SK-N-SH treated with all-trans-retinoic acid at 6 μM for 48 hours (cell line): Measurements from ENCODE around the gene EXOC3.

Experiments used
- ATAC-seq: fragments of 200-7000 bp; cut with Tn5 transposase; 3 replicates; pipeline ENCODE4 v1.9.1; 2020; ENCODE audit warnings: mild to moderate bottlenecking, moderate library complexity
- ARNTL ChIP-seq: fragments of 450-650 bp; formaldehyde crosslinking; IDR thresholded peaks from 2 replicates; pipeline ENCODE4 v1.5.0; 2020; ENCODE audit warnings: low read depth, mild to moderate bottlenecking, moderate library complexity, borderline replicate concordance
- BACH2 ChIP-seq: fragments of 250-450 bp; sonication (Bioruptor Pico); IDR thresholded peaks from 2 replicates; pipeline ENCODE4 v1.9.0; 2021; ENCODE audit warnings: mild to moderate bottlenecking, borderline replicate concordance
- CREB5 ChIP-seq: fragments of 250-450 bp; sonication (Bioruptor Pico); IDR thresholded peaks from 2 replicates; pipeline ENCODE4 v1.5.1; 2020; ENCODE audit warnings: low read depth, mild to moderate bottlenecking, moderate library complexity
- CSDC2 ChIP-seq: fragments of 250-450 bp; sonication (Bioruptor Pico); IDR thresholded peaks from 2 replicates; pipeline ENCODE4 v1.5.0; 2020; ENCODE audit warnings: mild to moderate bottlenecking, moderate library complexity
- CSRNP3 ChIP-seq: fragments of 250-450 bp; sonication (Bioruptor Pico); IDR thresholded peaks from 2 replicates; pipeline ENCODE4 v1.5.1; 2021; ENCODE audit warnings: mild to moderate bottlenecking, moderate library complexity
- ESRRG ChIP-seq: fragments of 250-450 bp; sonication (Bioruptor Pico); IDR thresholded peaks from 2 replicates; pipeline ENCODE4 v1.6.1; 2021; ENCODE audit warnings: mild to moderate bottlenecking
- GLIS3 ChIP-seq: fragments of 250-450 bp; sonication (Bioruptor Pico); IDR thresholded peaks from 2 replicates; pipeline ENCODE4 v1.5.0; 2020; ENCODE audit warnings: mild to moderate bottlenecking, moderate library complexity
- ISL1 ChIP-seq: fragments of 250-450 bp; sonication (Bioruptor Pico); IDR thresholded peaks from 2 replicates; pipeline ENCODE4 v2.1.2; 2022; ENCODE audit warnings: mild to moderate bottlenecking, moderate library complexity
- OSR1 ChIP-seq: fragments of 250-450 bp; sonication (Bioruptor Pico); IDR thresholded peaks from 2 replicates; pipeline ENCODE4 v1.8.0; 2022; ENCODE audit warnings: moderate library complexity, mild to moderate bottlenecking, inconsistent platforms
- PATZ1 ChIP-seq: fragments of 250-450 bp; sonication (Bioruptor Pico); IDR thresholded peaks from 2 replicates; pipeline ENCODE4 v1.8.0; 2020; ENCODE audit warnings: mild to moderate bottlenecking, moderate library complexity, borderline replicate concordance
- POU6F1 ChIP-seq: fragments of 250-450 bp; sonication (Bioruptor Pico); IDR thresholded peaks from 2 replicates; pipeline ENCODE4 v1.8.0; 2021; ENCODE audit warnings: low read depth, mild to moderate bottlenecking, moderate library complexity, borderline replicate concordance
- PPARA ChIP-seq: fragments of 250-450 bp; sonication (Bioruptor Pico); IDR thresholded peaks from 2 replicates; pipeline ENCODE4 v1.5.0; 2020; ENCODE audit warnings: mild to moderate bottlenecking, borderline replicate concordance
- RARB ChIP-seq: fragments of 250-450 bp; sonication (Bioruptor Pico); IDR thresholded peaks from 2 replicates; pipeline ENCODE4 v1.8.0; 2021; ENCODE audit warnings: mild to moderate bottlenecking, moderate library complexity
- SNAI2 ChIP-seq: fragments of 250-450 bp; sonication (Bioruptor Pico); IDR thresholded peaks from 2 replicates; pipeline ENCODE4 v1.5.0; 2020; ENCODE audit warnings: mild to moderate bottlenecking, moderate library complexity
- TCF4 ChIP-seq: fragments of 250-450 bp; sonication (Bioruptor Pico); IDR thresholded peaks from 2 replicates; pipeline ENCODE4 v1.8.0; 2021; ENCODE audit warnings: mild to moderate bottlenecking, moderate library complexity, borderline replicate concordance
- TOX ChIP-seq: fragments of 250-450 bp; sonication (Bioruptor Pico); IDR thresholded peaks from 2 replicates; pipeline ENCODE4 v1.8.0; 2021; ENCODE audit warnings: mild to moderate bottlenecking, moderate library complexity, borderline replicate concordance
- ZC3H10 ChIP-seq: fragments of 250-450 bp; sonication (Bioruptor Pico); IDR thresholded peaks from 2 replicates; pipeline ENCODE4 v1.5.1; 2021; ENCODE audit warnings: mild to moderate bottlenecking, moderate library complexity
- ZFP3 ChIP-seq: fragments of 250-450 bp; sonication (Bioruptor Pico); IDR thresholded peaks from 2 replicates; pipeline ENCODE4 v1.5.0; 2020; ENCODE audit warnings: mild to moderate bottlenecking, moderate library complexity
- ZFP30 ChIP-seq: fragments of 450-650 bp; formaldehyde crosslinking; IDR thresholded peaks from 2 replicates; pipeline ENCODE4 v1.5.0; 2022; ENCODE audit warnings: mild to moderate bottlenecking, moderate library complexity
- ZNF565 ChIP-seq: fragments of 450-650 bp; formaldehyde crosslinking; conservative IDR thresholded peaks from 2 replicates; pipeline ENCODE4 v1.5.0; 2020; ENCODE audit warnings: low read depth, mild to moderate bottlenecking, moderate library complexity
- ZNF70 ChIP-seq: fragments of 450-650 bp; formaldehyde crosslinking; IDR thresholded peaks from 2 replicates; pipeline ENCODE4 v1.5.0; 2020; ENCODE audit warnings: mild to moderate bottlenecking, moderate library complexity
- ZNF8 ChIP-seq: fragments of 450-650 bp; formaldehyde crosslinking; IDR thresholded peaks from 2 replicates; pipeline ENCODE4 v1.5.0; 2020; ENCODE audit warnings: mild to moderate bottlenecking, moderate library complexity

Gene EXOC3

GRCh38 chr5:462051-462481 lies 19.1 kb downstream of the EXOC3 start:
- TF ChIP-seq ISL1 (CRISPR knock-in tag) (no peak), ZNF8 (CRISPR knock-in tag) (no peak), ZNF565 (CRISPR knock-in tag) (no peak), CSRNP3 (CRISPR knock-in tag) (no peak), CSDC2 (no peak), ARNTL (CRISPR knock-in tag) (no peak), ZNF70 (CRISPR knock-in tag) (no peak), CREB5 (no peak), ESRRG (CRISPR knock-in tag) (no peak), TOX (CRISPR knock-in tag) (no peak), ZFP3 (CRISPR knock-in tag) (no peak), SNAI2 (no peak), TCF4 (CRISPR knock-in tag) (no peak), RARB (CRISPR knock-in tag) (no peak), BACH2 (no peak), PPARA (CRISPR knock-in tag) (no peak), OSR1 (CRISPR knock-in tag) (no peak), POU6F1 (no peak), GLIS3 (CRISPR knock-in tag) (no peak)
- no peak for ATAC-seq

GRCh38 chr5:463301-463700 lies 20.3 kb downstream of the EXOC3 start:
- TF ChIP-seq GLIS3 (CRISPR knock-in tag) (no peak), OSR1 (CRISPR knock-in tag) (no peak), ZNF565 (CRISPR knock-in tag) (no peak), ZNF70 (CRISPR knock-in tag) (no peak), POU6F1 (no peak), ZC3H10 (CRISPR knock-in tag) (no peak), ARNTL (CRISPR knock-in tag) (no peak), ZFP3 (CRISPR knock-in tag) (no peak), TOX (CRISPR knock-in tag) (no peak), ZFP30 (CRISPR knock-in tag) (no peak), CSDC2 (no peak)
- no peak for ATAC-seq

- TF ChIP-seq ZFP30 (CRISPR knock-in tag) (no peak), PPARA (CRISPR knock-in tag) (no peak), CSDC2 (no peak)
- no peak for ATAC-seq
Observed at GRCh38 chr5:463952-464351, 21.0 kb downstream of the EXOC3 start.

GRCh38 chr5:464446-464842 lies 21.5 kb downstream of the EXOC3 start:
- TF ChIP-seq POU6F1 (no peak), ZNF8 (CRISPR knock-in tag) (no peak), SNAI2 (no peak), ZNF70 (CRISPR knock-in tag) (no peak), ARNTL (CRISPR knock-in tag) (no peak), PATZ1 (CRISPR knock-in tag) (no peak), ISL1 (CRISPR knock-in tag) (no peak), ZFP30 (CRISPR knock-in tag) (no peak), CSDC2 (no peak), PPARA (CRISPR knock-in tag) (no peak), GLIS3 (CRISPR knock-in tag) (no peak), ESRRG (CRISPR knock-in tag) (no peak), CREB5 (no peak), BACH2 (no peak)
- TF ChIP-seq, all 23 proteins: peak for 0
- ATAC-seq, result no peak
